ENCODE measurements around the gene TPX2.
A peak's percentile ranks its signal among the peaks of the same experiment; 100 is the strongest.

The TPX2 gene

DNA sequence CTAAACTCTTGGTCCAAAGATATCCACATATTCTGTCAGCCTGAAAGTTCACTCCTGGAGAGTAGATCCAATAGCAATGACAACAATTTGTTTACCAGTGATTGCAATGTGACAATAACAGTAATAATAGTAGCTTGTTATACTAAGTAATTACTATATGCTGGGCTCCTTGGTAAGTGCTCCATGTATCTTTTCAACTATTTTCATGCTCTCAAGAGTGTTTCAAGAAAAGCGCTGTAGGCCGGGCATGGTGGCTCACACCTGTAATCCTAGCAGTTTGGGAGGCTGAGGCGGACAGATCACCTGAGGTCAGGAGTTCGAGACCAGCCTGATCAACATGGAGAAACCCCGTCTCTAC is 31.9 kb upstream of the TPX2 start:
- H3K4me1 ChIP-seq (ENCODE audit: control insufficient read depth, insufficient read depth, low read length): peaks cover 20% of the 10 kb centered on the region
- no peaks in the 10 kb centered on the region for H3K27me3 ChIP-seq (ENCODE audit: control insufficient read depth, insufficient read depth, low read length, poor library complexity, severe bottlenecking)
- H3K36me3 ChIP-seq (ENCODE audit: control insufficient read depth, insufficient read depth, low read length): peaks cover 15% of the 10 kb centered on the region
- H3K4me3 ChIP-seq (ENCODE audit: insufficient read depth, low read depth, low read length): no peak overlapping the region
- WGBS, 2 experiments: 88 to 94% methylated on average over 5 of the region's 5 CpGs
- no peak overlapping the region for H3K27ac ChIP-seq (ENCODE audit: insufficient read depth, low read depth, low read length, poor library complexity, severe bottlenecking)
- H3K9me3 ChIP-seq (ENCODE audit: control insufficient read depth, low read length): no peaks in the 10 kb centered on the region

GRCh38 chr20:31707994-31708735 is 30.9 kb upstream of the TPX2 start:
- H3K36me3 ChIP-seq (ENCODE audit: control insufficient read depth, insufficient read depth, low read length): peaks cover 15% of the 10 kb centered on the region
- peaks cover 29% of the 10 kb centered on the region for H3K4me1 ChIP-seq (ENCODE audit: control insufficient read depth, insufficient read depth, low read length)
- no peak overlapping the region for H3K4me3 ChIP-seq (ENCODE audit: insufficient read depth, low read depth, low read length)
- no peak overlapping the region for H3K27ac ChIP-seq (ENCODE audit: insufficient read depth, low read depth, low read length, poor library complexity, severe bottlenecking)
- H3K27me3 ChIP-seq (ENCODE audit: control insufficient read depth, insufficient read depth, low read length, poor library complexity, severe bottlenecking): no peaks in the 10 kb centered on the region
- H3K9me3 ChIP-seq (ENCODE audit: control insufficient read depth, low read length): no peaks in the 10 kb centered on the region
- WGBS, 2 experiments: 59 to 74% methylated on average over 2 of the region's 2 CpGs

DNA sequence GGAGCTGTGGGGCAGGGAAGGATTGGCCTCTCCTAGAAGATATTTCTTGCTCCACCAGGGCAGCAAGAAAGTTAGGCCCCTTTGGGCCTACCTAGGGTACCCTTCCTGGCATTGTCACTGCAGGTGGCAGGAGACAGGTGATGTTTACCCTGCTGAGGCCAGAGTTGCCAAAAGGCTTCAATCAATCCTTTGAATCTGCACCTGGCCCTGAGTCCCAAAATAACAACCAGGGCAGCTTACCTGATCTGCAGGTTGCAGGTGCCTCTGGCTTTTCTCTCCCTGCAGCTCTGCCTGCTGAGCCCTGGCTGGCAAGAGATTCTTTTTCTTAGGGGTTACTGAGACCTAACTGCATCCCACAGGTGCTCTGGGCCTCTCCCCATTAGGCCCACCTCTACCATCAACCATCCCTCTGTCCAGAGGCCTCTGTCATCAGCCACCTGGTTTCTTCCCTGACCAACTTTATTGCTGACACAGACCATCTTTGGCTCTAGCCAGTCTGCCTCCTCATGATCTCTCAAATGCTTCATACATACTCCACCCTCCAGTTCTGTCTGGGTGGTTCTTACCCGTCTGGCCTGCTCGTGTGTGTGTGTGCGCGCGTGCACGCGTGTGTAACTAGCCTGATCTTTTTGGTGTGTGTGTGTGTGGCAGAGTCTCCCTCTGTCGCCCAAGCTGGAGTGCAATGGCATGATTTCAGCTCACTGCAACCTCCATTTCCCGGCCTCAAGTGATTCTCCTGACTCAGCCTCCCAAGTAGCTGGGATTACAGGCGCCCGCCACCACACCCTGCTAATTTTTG is 30.2 kb upstream of the TPX2 start:
- peaks cover 35% of the 10 kb centered on the region for H3K4me1 ChIP-seq (ENCODE audit: control insufficient read depth, insufficient read depth, low read length)
- H3K4me3 ChIP-seq (ENCODE audit: insufficient read depth, low read depth, low read length): no peak overlapping the region
- 93 to 95% methylated on average over 11 of the region's 11 CpGs for WGBS, 2 experiments
- no peak overlapping the region for H3K27ac ChIP-seq (ENCODE audit: insufficient read depth, low read depth, low read length, poor library complexity, severe bottlenecking)
- H3K27me3 ChIP-seq (ENCODE audit: control insufficient read depth, insufficient read depth, low read length, poor library complexity, severe bottlenecking): no peaks in the 10 kb centered on the region
- peaks cover 15% of the 10 kb centered on the region for H3K36me3 ChIP-seq (ENCODE audit: control insufficient read depth, insufficient read depth, low read length)
- no peaks in the 10 kb centered on the region for H3K9me3 ChIP-seq (ENCODE audit: control insufficient read depth, low read length)

GRCh38 chr20:31709939-31710338 is 29.2 kb upstream of the TPX2 start:
- H3K36me3 ChIP-seq (ENCODE audit: control insufficient read depth, insufficient read depth, low read length): peaks cover 15% of the 10 kb centered on the region
- 93 to 94% methylated on average over 5 of the region's 5 CpGs for WGBS, 2 experiments
- peaks cover 35% of the 10 kb centered on the region for H3K4me1 ChIP-seq (ENCODE audit: control insufficient read depth, insufficient read depth, low read length)
- no peak overlapping the region for H3K27ac ChIP-seq (ENCODE audit: insufficient read depth, low read depth, low read length, poor library complexity, severe bottlenecking)
- no peak overlapping the region for H3K4me3 ChIP-seq (ENCODE audit: insufficient read depth, low read depth, low read length)
- H3K9me3 ChIP-seq (ENCODE audit: control insufficient read depth, low read length): no peaks in the 10 kb centered on the region
- H3K27me3 ChIP-seq (ENCODE audit: control insufficient read depth, insufficient read depth, low read length, poor library complexity, severe bottlenecking): no peaks in the 10 kb centered on the region

GRCh38 chr20:31710423-31711108 is 28.5 kb upstream of the TPX2 start:
- H3K27ac ChIP-seq (ENCODE audit: insufficient read depth, low read depth, low read length, poor library complexity, severe bottlenecking): no peak overlapping the region

GRCh38 chr20:31711179-31712111 is 27.6 kb upstream of the TPX2 start:
- Histone ChIP-seq H3K36me3 (ENCODE audit: control insufficient read depth, insufficient read depth, low read length) (peaks cover 10% of the 10 kb centered on the region), H3K4me3 (ENCODE audit: insufficient read depth, low read depth, low read length) (no peak overlapping the region), H3K4me1 (ENCODE audit: control insufficient read depth, insufficient read depth, low read length) (peaks cover 35% of the 10 kb centered on the region)

More at GRCh38 chr20:31710423-31711108, 28.5 kb upstream of the TPX2 start:
- Histone ChIP-seq H3K27me3 (ENCODE audit: control insufficient read depth, insufficient read depth, low read length, poor library complexity, severe bottlenecking) (no peaks in the 10 kb centered on the region), H3K9me3 (ENCODE audit: control insufficient read depth, low read length) (no peaks in the 10 kb centered on the region), H3K4me3 (ENCODE audit: insufficient read depth, low read depth, low read length) (no peak overlapping the region), H3K4me1 (ENCODE audit: control insufficient read depth, insufficient read depth, low read length) (peaks cover 35% of the 10 kb centered on the region), H3K36me3 (ENCODE audit: control insufficient read depth, insufficient read depth, low read length) (peaks cover 14% of the 10 kb centered on the region)
- 95 to 97% methylated on average over 5 of the region's 5 CpGs for WGBS, 2 experiments

DNA sequence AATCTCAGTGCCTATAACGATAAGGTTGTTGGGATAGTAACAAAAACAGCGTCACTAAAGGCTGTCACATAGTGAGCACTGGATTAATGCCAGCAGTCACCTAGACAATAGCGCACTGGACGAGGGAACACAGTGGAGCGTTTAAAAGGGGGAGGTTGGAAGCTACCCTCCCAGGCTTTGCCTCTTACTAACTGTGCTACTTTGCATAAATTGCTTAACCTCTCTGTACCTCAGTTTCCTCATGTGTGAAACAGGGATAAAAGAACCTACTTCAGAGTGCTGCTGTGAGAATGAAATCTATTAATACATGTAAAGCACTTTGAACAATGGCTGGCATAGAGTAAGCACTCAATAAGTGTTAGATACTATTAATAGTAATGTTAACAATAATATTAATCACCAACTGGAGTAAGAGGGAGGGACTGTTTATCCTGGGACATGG is 27.0 kb upstream of the TPX2 start:
- Histone ChIP-seq H3K9me3 (ENCODE audit: control insufficient read depth, low read length) (no peaks in the 10 kb centered on the region), H3K27ac (ENCODE audit: insufficient read depth, low read depth, low read length, poor library complexity, severe bottlenecking) (peak overlapping the region; percentile 89), H3K4me1 (ENCODE audit: control insufficient read depth, insufficient read depth, low read length) (peaks cover 35% of the 10 kb centered on the region), H3K4me3 (ENCODE audit: insufficient read depth, low read depth, low read length) (no peak overlapping the region), H3K36me3 (ENCODE audit: control insufficient read depth, insufficient read depth, low read length) (peaks cover 10% of the 10 kb centered on the region), H3K27me3 (ENCODE audit: control insufficient read depth, insufficient read depth, low read length, poor library complexity, severe bottlenecking) (no peaks in the 10 kb centered on the region)
- WGBS, 2 experiments: 61 to 75% methylated on average over 5 of the region's 5 CpGs

More at GRCh38 chr20:31711179-31712111, 27.6 kb upstream of the TPX2 start:
- no peak overlapping the region for H3K27ac ChIP-seq (ENCODE audit: insufficient read depth, low read depth, low read length, poor library complexity, severe bottlenecking)
- no peaks in the 10 kb centered on the region for H3K27me3 ChIP-seq (ENCODE audit: control insufficient read depth, insufficient read depth, low read length, poor library complexity, severe bottlenecking)
- H3K9me3 ChIP-seq (ENCODE audit: control insufficient read depth, low read length): no peaks in the 10 kb centered on the region

- 25 to 26% methylated on average over 8 of the region's 8 CpGs for WGBS, 2 experiments
- H3K36me3 ChIP-seq (ENCODE audit: control insufficient read depth, insufficient read depth, low read length): peaks cover 9% of the 10 kb centered on the region
- no peaks in the 10 kb centered on the region for H3K27me3 ChIP-seq (ENCODE audit: control insufficient read depth, insufficient read depth, low read length, poor library complexity, severe bottlenecking)
- H3K4me3 ChIP-seq (ENCODE audit: insufficient read depth, low read depth, low read length): peak overlapping the region; percentile 18
- H3K27ac ChIP-seq (ENCODE audit: insufficient read depth, low read depth, low read length, poor library complexity, severe bottlenecking): peak overlapping the region; percentile 89
- H3K9me3 ChIP-seq (ENCODE audit: control insufficient read depth, low read length): no peaks in the 10 kb centered on the region
- peaks cover 35% of the 10 kb centered on the region for H3K4me1 ChIP-seq (ENCODE audit: control insufficient read depth, insufficient read depth, low read length)
These were observed 26.4 kb upstream of the TPX2 start for GRCh38 chr20:31712564-31713311.
